ENCODE measurements around the gene ZDHHC4. TPM values are rescaled to one million over a fixed set of nuclear protein-coding genes. Genes with fewer than 3 reads are reported as not detected.

The ZDHHC4 gene
- total and polyA plus RNA-seq, 2 of the 8 experiments (the other 6 are each of a cell fraction or from before 2014, with no cell fraction given) = 50.2 to 171 TPM

DNA sequence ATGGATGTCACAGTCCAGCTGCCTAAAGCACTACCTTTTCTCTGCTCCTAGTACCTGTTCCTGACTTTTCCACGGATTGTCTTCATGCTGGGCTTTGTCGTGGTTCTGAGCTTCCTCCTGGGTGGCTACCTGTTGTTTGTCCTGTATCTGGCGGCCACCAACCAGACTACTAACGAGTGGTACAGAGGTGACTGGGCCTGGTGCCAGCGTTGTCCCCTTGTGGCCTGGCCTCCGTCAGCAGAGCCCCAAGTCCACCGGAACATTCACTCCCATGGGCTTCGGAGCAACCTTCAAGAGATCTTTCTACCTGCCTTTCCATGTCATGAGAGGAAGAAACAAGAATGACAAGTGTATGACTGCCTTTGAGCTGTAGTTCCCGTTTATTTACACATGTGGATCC lies 11.3 kb downstream of the ZDHHC4 start (continued):
- TF ChIP-seq, protein P1, sequence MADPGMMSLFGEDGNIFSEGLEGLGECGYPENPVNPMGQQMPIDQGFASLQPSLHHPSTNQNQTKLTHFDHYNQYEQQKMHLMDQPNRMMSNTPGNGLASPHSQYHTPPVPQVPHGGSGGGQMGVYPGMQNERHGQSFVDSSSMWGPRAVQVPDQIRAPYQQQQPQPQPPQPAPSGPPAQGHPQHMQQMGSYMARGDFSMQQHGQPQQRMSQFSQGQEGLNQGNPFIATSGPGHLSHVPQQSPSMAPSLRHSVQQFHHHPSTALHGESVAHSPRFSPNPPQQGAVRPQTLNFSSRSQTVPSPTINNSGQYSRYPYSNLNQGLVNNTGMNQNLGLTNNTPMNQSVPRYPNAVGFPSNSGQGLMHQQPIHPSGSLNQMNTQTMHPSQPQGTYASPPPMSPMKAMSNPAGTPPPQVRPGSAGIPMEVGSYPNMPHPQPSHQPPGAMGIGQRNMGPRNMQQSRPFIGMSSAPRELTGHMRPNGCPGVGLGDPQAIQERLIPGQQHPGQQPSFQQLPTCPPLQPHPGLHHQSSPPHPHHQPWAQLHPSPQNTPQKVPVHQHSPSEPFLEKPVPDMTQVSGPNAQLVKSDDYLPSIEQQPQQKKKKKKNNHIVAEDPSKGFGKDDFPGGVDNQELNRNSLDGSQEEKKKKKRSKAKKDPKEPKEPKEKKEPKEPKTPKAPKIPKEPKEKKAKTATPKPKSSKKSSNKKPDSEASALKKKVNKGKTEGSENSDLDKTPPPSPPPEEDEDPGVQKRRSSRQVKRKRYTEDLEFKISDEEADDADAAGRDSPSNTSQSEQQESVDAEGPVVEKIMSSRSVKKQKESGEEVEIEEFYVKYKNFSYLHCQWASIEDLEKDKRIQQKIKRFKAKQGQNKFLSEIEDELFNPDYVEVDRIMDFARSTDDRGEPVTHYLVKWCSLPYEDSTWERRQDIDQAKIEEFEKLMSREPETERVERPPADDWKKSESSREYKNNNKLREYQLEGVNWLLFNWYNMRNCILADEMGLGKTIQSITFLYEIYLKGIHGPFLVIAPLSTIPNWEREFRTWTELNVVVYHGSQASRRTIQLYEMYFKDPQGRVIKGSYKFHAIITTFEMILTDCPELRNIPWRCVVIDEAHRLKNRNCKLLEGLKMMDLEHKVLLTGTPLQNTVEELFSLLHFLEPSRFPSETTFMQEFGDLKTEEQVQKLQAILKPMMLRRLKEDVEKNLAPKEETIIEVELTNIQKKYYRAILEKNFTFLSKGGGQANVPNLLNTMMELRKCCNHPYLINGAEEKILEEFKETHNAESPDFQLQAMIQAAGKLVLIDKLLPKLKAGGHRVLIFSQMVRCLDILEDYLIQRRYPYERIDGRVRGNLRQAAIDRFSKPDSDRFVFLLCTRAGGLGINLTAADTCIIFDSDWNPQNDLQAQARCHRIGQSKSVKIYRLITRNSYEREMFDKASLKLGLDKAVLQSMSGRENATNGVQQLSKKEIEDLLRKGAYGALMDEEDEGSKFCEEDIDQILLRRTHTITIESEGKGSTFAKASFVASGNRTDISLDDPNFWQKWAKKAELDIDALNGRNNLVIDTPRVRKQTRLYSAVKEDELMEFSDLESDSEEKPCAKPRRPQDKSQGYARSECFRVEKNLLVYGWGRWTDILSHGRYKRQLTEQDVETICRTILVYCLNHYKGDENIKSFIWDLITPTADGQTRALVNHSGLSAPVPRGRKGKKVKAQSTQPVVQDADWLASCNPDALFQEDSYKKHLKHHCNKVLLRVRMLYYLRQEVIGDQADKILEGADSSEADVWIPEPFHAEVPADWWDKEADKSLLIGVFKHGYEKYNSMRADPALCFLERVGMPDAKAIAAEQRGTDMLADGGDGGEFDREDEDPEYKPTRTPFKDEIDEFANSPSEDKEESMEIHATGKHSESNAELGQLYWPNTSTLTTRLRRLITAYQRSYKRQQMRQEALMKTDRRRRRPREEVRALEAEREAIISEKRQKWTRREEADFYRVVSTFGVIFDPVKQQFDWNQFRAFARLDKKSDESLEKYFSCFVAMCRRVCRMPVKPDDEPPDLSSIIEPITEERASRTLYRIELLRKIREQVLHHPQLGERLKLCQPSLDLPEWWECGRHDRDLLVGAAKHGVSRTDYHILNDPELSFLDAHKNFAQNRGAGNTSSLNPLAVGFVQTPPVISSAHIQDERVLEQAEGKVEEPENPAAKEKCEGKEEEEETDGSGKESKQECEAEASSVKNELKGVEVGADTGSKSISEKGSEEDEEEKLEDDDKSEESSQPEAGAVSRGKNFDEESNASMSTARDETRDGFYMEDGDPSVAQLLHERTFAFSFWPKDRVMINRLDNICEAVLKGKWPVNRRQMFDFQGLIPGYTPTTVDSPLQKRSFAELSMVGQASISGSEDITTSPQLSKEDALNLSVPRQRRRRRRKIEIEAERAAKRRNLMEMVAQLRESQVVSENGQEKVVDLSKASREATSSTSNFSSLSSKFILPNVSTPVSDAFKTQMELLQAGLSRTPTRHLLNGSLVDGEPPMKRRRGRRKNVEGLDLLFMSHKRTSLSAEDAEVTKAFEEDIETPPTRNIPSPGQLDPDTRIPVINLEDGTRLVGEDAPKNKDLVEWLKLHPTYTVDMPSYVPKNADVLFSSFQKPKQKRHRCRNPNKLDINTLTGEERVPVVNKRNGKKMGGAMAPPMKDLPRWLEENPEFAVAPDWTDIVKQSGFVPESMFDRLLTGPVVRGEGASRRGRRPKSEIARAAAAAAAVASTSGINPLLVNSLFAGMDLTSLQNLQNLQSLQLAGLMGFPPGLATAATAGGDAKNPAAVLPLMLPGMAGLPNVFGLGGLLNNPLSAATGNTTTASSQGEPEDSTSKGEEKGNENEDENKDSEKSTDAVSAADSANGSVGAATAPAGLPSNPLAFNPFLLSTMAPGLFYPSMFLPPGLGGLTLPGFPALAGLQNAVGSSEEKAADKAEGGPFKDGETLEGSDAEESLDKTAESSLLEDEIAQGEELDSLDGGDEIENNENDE (IDR thresholded peaks at IDR 0.05; ENCODE audit: insufficient replicate concordance, low read length) = no peak
- no peak for TF ChIP-seq RFX5 (IDR thresholded peaks at IDR 0.05; ENCODE audit: borderline replicate concordance, low read depth, low read length)
- no peak for TF ChIP-seq TCF12 (IDR thresholded peaks at IDR 0.05; ENCODE audit: low read depth, low read length)
- TF ChIP-seq BRCA1 (IDR thresholded peaks at IDR 0.05; ENCODE audit: low read depth, low read length) = no peak
- no peak for TF ChIP-seq BCL11A (IDR thresholded peaks at IDR 0.05; ENCODE audit: low read depth in 2 of 2, low read length in 2 of 2)
- no peak for TF ChIP-seq SP2 (IDR thresholded peaks at IDR 0.05; ENCODE audit: low read length)
- no peak for TF ChIP-seq KDM5A (IDR thresholded peaks at IDR 0.05; ENCODE audit: low read length)
- TF ChIP-seq NRF1 (IDR thresholded peaks at IDR 0.05; ENCODE audit: low read depth, low read length) = no peak
- TF ChIP-seq FOSL1 (IDR thresholded peaks at IDR 0.05; ENCODE audit: insufficient read depth, low read depth, low read length) = no peak
- no peak for TF ChIP-seq TAF7 (optimal IDR thresholded peaks at IDR 0.05; ENCODE audit: borderline replicate concordance, low read depth, low read length)
- TF ChIP-seq JUND (IDR thresholded peaks at IDR 0.05; ENCODE audit: low read length) = no peak
- no peak for TF ChIP-seq NANOG (IDR thresholded peaks at IDR 0.05; ENCODE audit: insufficient read depth, low read depth, low read length, poor library complexity, severe bottlenecking)
- no peak for TF ChIP-seq YY1 (IDR thresholded peaks at IDR 0.05; ENCODE audit: low read depth, low read length)

All from H1 (cell line).